ENCODE results near the gene AGRN. TPM values are rescaled to one million over a fixed set of nuclear protein-coding genes. Genes with fewer than 3 reads are reported as not detected.
"Not testable (repeated sequence)": the region's sequence is repeated elsewhere in the genome, so short reads cannot be mapped to it uniquely, and the experiment has no call there.

Gene AGRN
- total RNA-seq, 1 donor from 2014 or later = 114 TPM

GRCh38 chr1:1011396-1011949 lies 8.4 kb upstream of the AGRN start:
- intact Hi-C loops (cut with DNase I) = no loop called here
- ATAC-seq (no peak), DNase-seq (no peak)
- no peak for TF ChIP-seq CTCF (IDR thresholded peaks at IDR 0.05)
- peaks cover 23% of the 10 kb centered on the region for H3K4me1 ChIP-seq
- H3K9me3 ChIP-seq = no peaks in the 10 kb centered on the region
- H3K27me3 ChIP-seq (ENCODE audit: low read depth) = no peaks in the 10 kb centered on the region
- H3K27ac ChIP-seq = no peak overlapping the region
- H3K36me3 ChIP-seq = no peaks in the 10 kb centered on the region
- no peak overlapping the region for H3K4me3 ChIP-seq

GRCh38 chr1:1012736-1013104 lies 7.2 kb upstream of the AGRN start:
- H3K9me3 ChIP-seq; DNase-seq; H3K27me3 ChIP-seq (ENCODE audit: low read depth); intact Hi-C loops (cut with DNase I); H3K36me3 ChIP-seq: not testable (repeated sequence)
- Histone ChIP-seq H3K4me3 (peak overlapping the region; percentile 64), H3K4me1 (peaks cover 23% of the 10 kb centered on the region), H3K27ac (peak overlapping the region; percentile 91)
- peak in 1 of 2 donors; percentile 4 for ATAC-seq

GRCh38 chr1:1013105-1013921 lies 6.6 kb upstream of the AGRN start, which contains the start of gene ISG15:
ISG15 (plus strand) TSS chr1:1013497; CDS start chr1:1013574, 77 bp downstream.
- Histone ChIP-seq H3K9me3 (no peaks in the 10 kb centered on the region), H3K36me3 (no peaks in the 10 kb centered on the region), H3K4me1 (peaks cover 23% of the 10 kb centered on the region), H3K27me3 (ENCODE audit: low read depth) (no peaks in the 10 kb centered on the region), H3K27ac (peak within 1 kb of the TSS; percentile 91), H3K4me3 (peak within 1 kb of the TSS; percentile 64)
- DNase-seq (peak; percentile 96), ATAC-seq (peak; percentile 94 to 96)
- peak; percentile 8 for TF ChIP-seq CTCF (IDR thresholded peaks at IDR 0.05)
- intact Hi-C loops (cut with DNase I) = no loop called here

- intact Hi-C loops (cut with DNase I) = no loop called here
- H3K9me3 ChIP-seq = no peaks in the 10 kb centered on the region
- H3K4me3 ChIP-seq = peak overlapping the region; percentile 64
- TF ChIP-seq CTCF (IDR thresholded peaks at IDR 0.05) = no peak
- peak overlapping the region; percentile 91 for H3K27ac ChIP-seq
- H3K36me3 ChIP-seq = no peaks in the 10 kb centered on the region
- H3K27me3 ChIP-seq (ENCODE audit: low read depth) = no peaks in the 10 kb centered on the region
- H3K4me1 ChIP-seq = peaks cover 27% of the 10 kb centered on the region
- no peak for DNase-seq
- ATAC-seq = peak; percentile 2 to 5
Observed at GRCh38 chr1:1013922-1014648, 5.8 kb upstream of the AGRN start.

- intact Hi-C loops (cut with DNase I) = no loop called here
- Histone ChIP-seq H3K9me3 (no peaks in the 10 kb centered on the region), H3K4me1 (peaks cover 28% of the 10 kb centered on the region), H3K4me3 (peak overlapping the region; percentile 64), H3K27me3 (ENCODE audit: low read depth) (no peaks in the 10 kb centered on the region), H3K27ac (peak overlapping the region; percentile 91), H3K36me3 (no peaks in the 10 kb centered on the region)
- no peak for DNase-seq
- ATAC-seq = no peak
- peak; percentile 37 for TF ChIP-seq CTCF (IDR thresholded peaks at IDR 0.05)
Observed at GRCh38 chr1:1014799-1015681, 4.9 kb upstream of the AGRN start.

GRCh38 chr1:1017397-1018320 lies 2.3 kb upstream of the AGRN start:
- H3K27ac ChIP-seq; H3K36me3 ChIP-seq; H3K4me3 ChIP-seq; H3K9me3 ChIP-seq; intact Hi-C loops (cut with DNase I); ATAC-seq; H3K27me3 ChIP-seq (ENCODE audit: low read depth); DNase-seq: not testable (repeated sequence)
- H3K4me1 ChIP-seq = peaks cover 43% of the 10 kb centered on the region

GRCh38 chr1:1018321-1018685 lies 1.6 kb upstream of the AGRN start:
- H3K36me3 ChIP-seq; H3K9me3 ChIP-seq; ATAC-seq; intact Hi-C loops (cut with DNase I); DNase-seq; H3K27ac ChIP-seq; H3K4me3 ChIP-seq; H3K27me3 ChIP-seq (ENCODE audit: low read depth): not testable (repeated sequence)
- peaks cover 40% of the 10 kb centered on the region for H3K4me1 ChIP-seq
